Immature natural killer cell (primary cell): ENCODE results near the gene IGSF21. TPM values are rescaled to one million over a fixed set of nuclear protein-coding genes. Genes with fewer than 3 reads are reported as not detected.

Experiments used
- DNase-seq, 3 donors: peaks; one replicate each; pipeline ENCODE4 v3.0.0; 2022; ENCODE audit warnings: mixed read lengths in 1 of 3
- H3K27ac Mint-ChIP-seq, 6 donors: one replicate each; pipeline ENCODE4 v1.8.0; 2020; ENCODE audit warnings: mixed read lengths in 6 of 6, mild to moderate bottlenecking in 5 of 6, inconsistent platforms in 4 of 6, moderate library complexity in 3 of 6
- H3K27me3 Mint-ChIP-seq, 3 donors: one replicate each; pipeline ENCODE4 v1.8.0; 2020 to 2021; ENCODE audit warnings: low read depth in 3 of 3, mild to moderate bottlenecking in 3 of 3, mixed read lengths in 3 of 3, moderate library complexity in 3 of 3, inconsistent platforms in 1 of 3
- H3K36me3 Mint-ChIP-seq, 3 donors: one replicate each; pipeline ENCODE4 v1.8.0; 2020; ENCODE audit warnings: mixed read lengths in 3 of 3, inconsistent platforms in 2 of 3, mild to moderate bottlenecking in 2 of 3
- H3K4me1 Mint-ChIP-seq, 2 donors: one replicate each; pipeline ENCODE4 v1.8.0; 2020; ENCODE audit warnings: inconsistent platforms in 2 of 2, mild to moderate bottlenecking in 2 of 2, mixed read lengths in 2 of 2, moderate library complexity in 1 of 2
- H3K4me3 Mint-ChIP-seq, 5 donors: one replicate each; pipeline ENCODE4 v1.8.0; 2020; ENCODE audit warnings: mild to moderate bottlenecking in 5 of 5, mixed read lengths in 5 of 5, inconsistent platforms in 3 of 5, moderate library complexity in 3 of 5
- H3K9me3 Mint-ChIP-seq, 6 donors: one replicate each; pipeline ENCODE4 v1.8.0; 2020; ENCODE audit warnings: mild to moderate bottlenecking in 6 of 6, mixed read lengths in 6 of 6, inconsistent platforms in 4 of 6, moderate library complexity in 3 of 6
- polyA plus RNA-seq, 3 donors: library from polyadenylated mRNA; unstranded; fragments of 300-500 nt; fragmentation: Illumina TruSeq; gene quantifications; one replicate each; pipeline ENCODE4 v1.2.3, GENCODE V29; 2021

Gene IGSF21
- polyA plus RNA-seq, 3 donors from 2014 or later: not detected

DNA sequence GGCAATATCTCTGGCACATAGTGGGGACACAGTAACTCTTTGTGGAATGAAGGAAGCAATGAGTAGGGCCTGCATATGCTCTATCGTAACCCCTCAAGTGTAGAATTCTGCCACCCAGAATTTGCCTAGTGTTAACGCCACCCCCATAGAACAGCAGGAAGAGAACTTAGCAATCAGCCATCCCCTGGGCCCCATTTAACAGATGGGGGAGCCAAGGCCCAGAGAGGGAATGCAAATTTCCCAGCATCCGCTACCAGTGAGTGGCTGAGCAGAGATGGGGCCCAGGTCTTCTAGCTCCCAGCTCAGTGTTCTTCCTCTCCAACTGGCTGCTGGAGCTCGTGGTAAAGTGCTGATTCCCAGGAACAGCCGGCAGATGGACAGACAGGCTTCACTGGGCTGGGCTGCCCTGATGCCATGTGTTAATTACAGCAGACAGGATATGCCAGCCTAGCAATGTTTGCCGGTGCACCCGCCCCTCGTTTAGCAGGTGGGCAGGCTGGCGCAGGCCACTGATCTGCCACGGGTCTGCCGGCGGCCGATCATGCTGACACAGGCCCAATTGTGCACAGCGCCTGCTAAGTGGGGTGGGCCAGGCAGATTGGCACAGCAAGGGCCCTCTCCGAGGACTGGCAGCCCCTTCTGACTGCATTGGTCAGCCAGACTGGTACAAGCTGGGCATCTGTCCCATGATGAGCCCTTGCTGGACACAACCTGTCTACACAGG lies 171.9 kb downstream of the IGSF21 start:
- Mint-ChIP-seq H3K36me3 (no peaks in the 10 kb centered on the region), H3K4me3 (no peak overlapping the region), H3K27ac (no peak overlapping the region), H3K4me1 (no peaks in the 10 kb centered on the region), H3K27me3 (peaks cover 0 to 14% (median 0%) of the 10 kb centered on the region in 3 donors), H3K9me3 (no peaks in the 10 kb centered on the region)
- no peak for DNase-seq

DNA sequence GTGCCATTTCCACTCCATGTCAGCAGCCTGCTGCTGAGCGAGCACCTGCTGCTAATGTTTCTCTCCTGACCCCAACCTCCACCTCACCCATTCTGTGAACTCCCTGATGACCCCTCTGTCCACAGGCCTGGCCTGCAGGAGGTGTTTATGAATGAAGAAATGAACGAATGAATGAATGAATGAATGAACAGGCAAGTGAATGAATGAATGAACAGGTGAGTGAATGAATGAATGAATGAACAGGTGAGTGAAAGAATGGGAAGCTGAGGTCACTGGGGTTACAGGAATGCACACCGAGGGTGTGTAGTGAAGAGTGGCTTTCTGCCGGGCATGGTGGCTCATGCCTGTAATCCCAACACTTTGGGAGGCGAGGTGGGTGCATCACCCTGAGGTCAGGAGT lies 173.4 kb downstream of the IGSF21 start:
- peaks cover 0 to 15% (median 0%) of the 10 kb centered on the region in 3 donors for H3K27me3 Mint-ChIP-seq
- H3K4me3 Mint-ChIP-seq: no peak overlapping the region
- no peaks in the 10 kb centered on the region for H3K4me1 Mint-ChIP-seq
- no peaks in the 10 kb centered on the region for H3K9me3 Mint-ChIP-seq
- no peaks in the 10 kb centered on the region for H3K36me3 Mint-ChIP-seq
- H3K27ac Mint-ChIP-seq: no peak overlapping the region
- DNase-seq: no peak

DNA sequence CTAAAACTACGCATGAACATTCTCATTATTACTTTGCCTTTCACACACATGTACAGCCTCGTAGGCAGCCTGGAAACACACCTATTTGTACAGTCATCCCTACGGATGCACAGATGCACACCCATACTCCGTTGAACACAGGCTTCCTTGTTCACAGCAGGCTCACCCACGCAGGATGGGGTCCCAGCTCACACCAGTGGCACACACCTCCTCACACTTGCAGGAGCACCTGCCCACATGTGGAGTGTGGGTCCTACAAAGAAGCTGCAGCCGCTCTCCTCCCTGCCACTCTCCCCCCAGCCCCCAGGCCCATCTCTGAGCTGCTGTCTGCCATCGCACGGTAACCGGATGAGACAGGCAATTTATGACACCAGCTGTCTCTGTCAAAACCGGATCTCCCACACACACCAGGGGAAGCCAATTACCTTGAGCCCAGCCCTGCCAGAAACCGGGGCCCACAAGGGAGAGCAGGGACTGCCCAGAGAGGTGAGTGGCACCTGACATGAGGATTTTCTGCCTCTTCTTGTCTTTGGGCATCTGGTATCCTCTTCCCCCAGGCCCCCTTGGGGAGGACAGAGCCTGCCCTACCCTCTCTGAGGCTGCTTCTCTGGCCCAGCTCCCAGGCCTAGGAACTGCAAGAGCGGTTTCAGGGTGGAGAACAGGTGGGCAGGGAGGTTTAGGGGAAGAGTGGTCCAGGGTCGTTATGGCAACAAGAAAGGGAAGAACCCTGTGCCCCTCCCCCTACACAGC lies 175.4 kb downstream of the IGSF21 start:
- no peaks in the 10 kb centered on the region for H3K9me3 Mint-ChIP-seq
- peaks cover 0 to 13% (median 2%) of the 10 kb centered on the region in 3 donors for H3K27me3 Mint-ChIP-seq
- no peaks in the 10 kb centered on the region for H3K36me3 Mint-ChIP-seq

DNA sequence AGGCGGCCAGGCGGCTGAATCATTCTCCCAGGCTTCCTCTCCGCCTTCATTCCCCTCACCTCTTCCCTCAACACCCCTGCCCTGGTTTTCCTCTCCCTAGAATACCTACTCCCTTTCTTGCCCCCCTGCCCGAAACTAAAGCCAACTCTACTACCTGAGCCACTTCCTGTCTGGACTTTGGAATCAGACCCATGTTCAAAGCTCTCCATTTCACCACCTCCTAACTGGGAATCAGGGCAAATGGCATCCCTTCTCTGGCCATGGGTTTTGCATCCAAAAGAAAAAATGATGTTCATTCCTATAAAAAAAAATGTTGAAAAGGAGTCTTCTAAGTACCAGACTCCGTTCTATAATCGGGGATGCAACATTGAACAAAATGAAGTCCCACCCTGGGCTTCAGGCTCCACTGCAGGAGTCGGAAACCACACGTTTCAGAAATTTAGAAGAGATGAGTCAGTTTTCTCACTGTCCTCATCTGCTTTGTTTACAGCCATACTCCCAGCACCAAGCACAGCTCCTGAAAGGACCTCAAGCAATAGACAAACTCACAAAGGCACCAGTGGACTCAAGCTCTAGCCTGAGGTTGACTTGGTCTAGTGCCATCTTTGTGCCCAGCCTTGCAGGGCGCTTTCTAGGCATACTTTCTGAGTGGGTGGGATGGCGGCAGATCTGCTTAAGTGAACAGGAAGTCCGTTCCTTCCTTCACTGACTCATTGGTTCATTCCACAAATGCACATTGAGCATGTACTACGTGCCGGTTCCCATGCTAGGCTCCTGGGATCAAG lies 176.2 kb downstream of the IGSF21 start:
- Mint-ChIP-seq H3K27ac (no peak overlapping the region), H3K4me3 (no peak overlapping the region), H3K27me3 (peaks cover 2 to 13% (median 3%) of the 10 kb centered on the region in 3 donors), H3K9me3 (no peaks in the 10 kb centered on the region), H3K36me3 (no peaks in the 10 kb centered on the region), H3K4me1 (no peaks in the 10 kb centered on the region)
- DNase-seq: no peak

More for the DNA sequence above, 175.4 kb downstream of the IGSF21 start:
- no peak for DNase-seq
- Mint-ChIP-seq H3K4me1 (no peaks in the 10 kb centered on the region), H3K27ac (no peak overlapping the region), H3K4me3 (no peak overlapping the region)

GRCh38 chr1:18284805-18285537 lies 177.4 kb downstream of the IGSF21 start:
- Mint-ChIP-seq H3K36me3 (no peaks in the 10 kb centered on the region), H3K9me3 (no peaks in the 10 kb centered on the region), H3K4me1 (no peaks in the 10 kb centered on the region), H3K4me3 (no peak overlapping the region), H3K27me3 (peaks cover 2 to 10% (median 3%) of the 10 kb centered on the region in 3 donors), H3K27ac (no peak overlapping the region)
- no peak for DNase-seq

GRCh38 chr1:18285538-18285924 lies 177.9 kb downstream of the IGSF21 start:
- Mint-ChIP-seq H3K36me3 (no peaks in the 10 kb centered on the region), H3K9me3 (no peaks in the 10 kb centered on the region), H3K27ac (no peak overlapping the region), H3K4me1 (no peaks in the 10 kb centered on the region), H3K27me3 (peaks cover 2 to 7% (median 3%) of the 10 kb centered on the region in 3 donors), H3K4me3 (no peak overlapping the region)
- no peak for DNase-seq

DNA sequence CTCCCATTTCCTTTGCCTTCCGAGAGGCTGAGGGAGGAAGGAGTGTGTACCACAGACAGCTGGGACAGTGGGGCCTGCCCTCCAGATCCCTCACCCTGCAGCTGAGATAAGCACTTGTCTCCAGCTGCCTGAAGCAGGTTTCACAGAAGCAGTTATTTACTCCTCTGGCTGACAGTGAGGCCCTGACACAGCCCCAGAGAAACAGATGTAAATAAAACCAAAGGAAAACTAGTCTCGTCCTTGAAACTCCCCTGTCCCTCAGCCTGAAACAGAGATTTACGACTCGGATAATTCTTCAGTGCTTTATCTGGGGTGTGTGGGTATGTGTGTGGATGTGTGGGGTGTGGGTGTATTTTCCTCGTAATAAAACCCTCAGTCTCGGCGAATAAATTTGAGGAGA lies 181.1 kb downstream of the IGSF21 start:
- Mint-ChIP-seq H3K27ac (no peak overlapping the region), H3K36me3 (no peaks in the 10 kb centered on the region), H3K4me3 (no peak overlapping the region), H3K27me3 (peaks cover 2 to 5% (median 3%) of the 10 kb centered on the region in 3 donors), H3K9me3 (peaks cover 0 to 2% (median 0%) of the 10 kb centered on the region in 6 donors), H3K4me1 (no peaks in the 10 kb centered on the region)
- no peak for DNase-seq

- Mint-ChIP-seq H3K9me3 (peaks cover 0 to 2% (median 0%) of the 10 kb centered on the region in 6 donors), H3K4me1 (no peaks in the 10 kb centered on the region), H3K27ac (no peak overlapping the region), H3K27me3 (peaks cover 2 to 5% (median 4%) of the 10 kb centered on the region in 3 donors), H3K4me3 (no peak overlapping the region), H3K36me3 (no peaks in the 10 kb centered on the region)
- no peak for DNase-seq
These were observed 182.0 kb downstream of the IGSF21 start for GRCh38 chr1:18289597-18289996.

GRCh38 chr1:18290740-18291412 lies 183.3 kb downstream of the IGSF21 start:
- no peak overlapping the region for H3K4me3 Mint-ChIP-seq
- H3K27me3 Mint-ChIP-seq: peaks cover 5 to 9% (median 8%) of the 10 kb centered on the region in 3 donors
- H3K9me3 Mint-ChIP-seq: peaks cover 0 to 2% (median 0%) of the 10 kb centered on the region in 6 donors
- H3K27ac Mint-ChIP-seq: no peak overlapping the region
- no peaks in the 10 kb centered on the region for H3K36me3 Mint-ChIP-seq
- H3K4me1 Mint-ChIP-seq: no peaks in the 10 kb centered on the region
- DNase-seq: no peak

- no peak for DNase-seq
- peaks cover 0 to 2% (median 0%) of the 10 kb centered on the region in 6 donors for H3K9me3 Mint-ChIP-seq
- H3K27me3 Mint-ChIP-seq: peaks cover 8 to 11% (median 11%) of the 10 kb centered on the region in 3 donors
- H3K27ac Mint-ChIP-seq: no peak overlapping the region
- no peaks in the 10 kb centered on the region for H3K4me1 Mint-ChIP-seq
- no peak overlapping the region for H3K4me3 Mint-ChIP-seq
- no peaks in the 10 kb centered on the region for H3K36me3 Mint-ChIP-seq
These were observed 184.9 kb downstream of the IGSF21 start for GRCh38 chr1:18292531-18292930.

DNA sequence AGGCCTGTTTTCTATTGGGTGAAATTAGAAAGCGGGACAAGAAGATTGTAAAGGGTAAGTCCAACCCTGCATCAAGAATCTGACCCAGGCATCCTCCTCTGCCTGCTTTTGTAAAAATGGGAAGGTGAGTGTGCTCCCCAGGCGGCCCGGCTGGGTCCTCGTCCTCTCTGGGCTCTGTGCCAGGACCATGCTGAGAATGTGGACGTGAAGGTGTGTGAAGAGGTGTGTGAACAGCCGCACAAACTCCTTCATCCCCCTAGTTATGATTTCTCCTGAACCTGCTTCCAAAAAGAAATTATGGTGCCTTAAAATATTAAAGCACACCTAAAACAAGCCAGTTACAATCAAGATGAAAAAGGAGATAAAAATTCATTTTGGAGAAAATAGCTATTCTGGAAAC lies 185.7 kb downstream of the IGSF21 start:
- no peak for DNase-seq
- Mint-ChIP-seq H3K27me3 (peaks cover 11 to 16% (median 11%) of the 10 kb centered on the region in 3 donors), H3K4me1 (no peaks in the 10 kb centered on the region), H3K4me3 (no peak overlapping the region), H3K36me3 (no peaks in the 10 kb centered on the region), H3K27ac (no peak overlapping the region), H3K9me3 (peaks cover 0 to 2% (median 0%) of the 10 kb centered on the region in 6 donors)

GRCh38 chr1:18294437-18295176 lies 187.0 kb downstream of the IGSF21 start:
- peaks cover 0 to 2% (median 0%) of the 10 kb centered on the region in 6 donors for H3K9me3 Mint-ChIP-seq
- no peak for DNase-seq
- no peak overlapping the region for H3K4me3 Mint-ChIP-seq
- no peaks in the 10 kb centered on the region for H3K4me1 Mint-ChIP-seq
- H3K36me3 Mint-ChIP-seq: no peaks in the 10 kb centered on the region
- peaks cover 8 to 16% (median 11%) of the 10 kb centered on the region in 3 donors for H3K27me3 Mint-ChIP-seq
- H3K27ac Mint-ChIP-seq: no peak overlapping the region
